Measurements from ENCODE around the gene C2orf76. TPM values are rescaled to one million over a fixed set of nuclear protein-coding genes. Genes with fewer than 3 reads are reported as not detected.

Gene C2orf76
- total RNA-seq, 1 donor from 2014 or later, result 7.5 TPM

DNA sequence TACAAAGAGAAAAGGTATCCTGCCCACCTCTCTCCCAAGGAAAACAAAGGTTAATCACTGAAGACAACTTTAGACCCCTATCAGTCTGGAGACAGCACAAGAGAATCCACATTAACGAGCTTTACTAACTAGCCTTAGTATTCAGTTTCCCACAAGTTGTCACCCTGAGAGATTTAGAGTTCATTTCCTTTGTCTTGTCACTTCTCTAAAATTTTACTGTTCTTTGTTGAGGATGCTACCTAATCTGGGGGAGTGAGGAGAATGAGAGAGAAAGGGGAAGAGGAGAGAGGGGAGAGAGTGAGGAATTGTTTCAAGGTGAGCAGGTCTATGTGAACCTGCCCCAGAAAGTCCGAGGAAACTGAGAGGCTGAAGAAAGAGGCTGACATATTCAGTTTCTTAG lies 28.4 kb downstream of the C2orf76 start:
- DNase-seq (ENCODE audit: low read depth), result no peak

DNA sequence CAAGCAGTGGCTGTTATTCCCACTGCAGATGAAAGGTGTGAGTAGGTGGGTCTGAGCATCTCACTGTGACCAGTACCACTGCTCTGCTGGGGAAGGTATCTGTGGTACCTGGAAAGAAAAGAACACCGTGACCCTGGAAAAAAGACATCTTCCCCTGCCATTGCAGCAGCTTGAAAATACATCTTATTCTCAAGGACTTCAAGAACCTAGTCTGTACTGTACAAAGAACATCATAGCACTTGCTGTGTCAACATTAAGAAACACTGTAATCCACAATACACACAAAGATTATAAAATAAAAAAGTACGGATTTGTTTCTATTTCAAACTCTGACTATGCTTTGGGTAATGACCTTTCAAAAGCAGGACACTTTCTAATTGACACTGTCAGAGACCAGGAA lies 28.9 kb downstream of the C2orf76 start:
- DNase-seq (ENCODE audit: low read depth), result no peak

DNA sequence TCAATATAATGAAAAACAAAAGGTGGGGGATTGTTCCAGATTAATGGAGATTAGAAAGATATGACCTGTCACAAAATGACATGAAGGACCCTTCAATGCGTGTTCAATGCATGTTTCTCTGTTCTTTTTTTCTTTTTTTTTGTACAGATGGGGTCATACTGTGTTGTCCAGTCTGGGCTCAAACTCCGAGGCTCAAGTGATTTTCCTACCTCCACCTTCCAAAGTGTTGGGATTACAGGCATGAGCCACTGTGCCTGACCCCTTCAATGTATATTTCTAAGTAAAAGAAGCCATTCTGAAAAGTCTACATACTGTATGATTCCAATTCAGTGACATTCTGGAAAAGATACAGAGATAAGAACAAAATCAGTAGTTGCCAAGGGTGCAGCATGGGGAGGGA lies 32.8 kb downstream of the C2orf76 start:
- DNase-seq (ENCODE audit: low read depth), result no peak

DNA sequence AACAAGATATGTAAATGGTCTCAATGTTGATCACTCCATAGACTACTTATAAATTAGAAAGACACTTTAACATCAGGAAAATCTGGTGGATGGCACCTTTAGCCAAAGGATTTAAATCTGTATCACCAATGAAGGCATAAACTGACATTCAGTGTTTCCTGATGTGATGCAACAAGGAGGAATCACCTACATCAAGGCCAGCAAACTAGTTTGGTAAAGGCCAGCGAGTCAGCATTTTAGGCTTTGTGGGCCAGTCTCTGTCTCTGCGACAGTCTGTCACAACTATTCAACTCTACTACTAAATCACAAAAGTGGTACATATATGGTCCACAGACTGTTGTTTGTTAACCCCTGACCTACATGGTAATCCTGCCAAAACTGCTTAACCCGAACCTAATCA lies 33.3 kb downstream of the C2orf76 start:
- DNase-seq (ENCODE audit: low read depth), result peak; percentile 16

DNA sequence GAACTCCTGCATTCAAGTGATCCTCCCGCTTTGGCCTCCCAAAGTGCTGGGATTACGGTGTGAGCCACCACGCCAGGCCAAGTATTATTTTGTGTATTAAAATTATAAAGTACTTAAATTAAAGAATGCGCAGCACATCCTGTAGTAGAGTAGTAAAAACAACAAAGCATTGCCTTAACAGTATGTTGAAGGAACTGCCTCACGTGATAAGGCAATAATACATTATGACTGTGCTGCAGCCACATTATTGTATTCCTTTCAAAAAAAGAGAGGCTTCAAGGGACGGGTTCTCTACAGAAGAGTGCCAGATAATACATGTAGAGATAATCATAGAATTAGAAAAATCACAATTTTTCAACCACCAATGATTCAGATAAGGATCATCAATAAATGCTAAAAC lies 33.7 kb downstream of the C2orf76 start:
- DNase-seq (ENCODE audit: low read depth), result no peak

DNA sequence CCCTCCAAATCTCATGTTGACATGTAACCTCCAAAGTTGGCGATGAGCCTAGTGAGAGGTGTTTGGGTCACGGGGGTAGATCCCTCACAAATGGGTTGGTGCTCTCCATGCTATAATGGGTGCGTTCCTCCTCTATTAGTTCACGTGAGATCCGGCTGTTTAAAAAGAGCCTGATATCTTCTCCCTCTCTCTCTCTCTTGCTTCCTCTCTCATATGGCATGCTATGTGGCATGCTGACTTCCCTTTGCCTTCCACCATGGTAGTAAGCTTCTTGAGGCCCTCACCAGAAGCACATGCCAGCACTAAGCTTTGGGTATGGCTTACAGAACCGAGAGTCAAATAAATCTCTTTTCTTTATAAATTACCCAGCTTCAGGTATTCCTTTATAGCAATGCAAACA lies 39.2 kb downstream of the C2orf76 start:
- no peak for DNase-seq (ENCODE audit: low read depth)

DNA sequence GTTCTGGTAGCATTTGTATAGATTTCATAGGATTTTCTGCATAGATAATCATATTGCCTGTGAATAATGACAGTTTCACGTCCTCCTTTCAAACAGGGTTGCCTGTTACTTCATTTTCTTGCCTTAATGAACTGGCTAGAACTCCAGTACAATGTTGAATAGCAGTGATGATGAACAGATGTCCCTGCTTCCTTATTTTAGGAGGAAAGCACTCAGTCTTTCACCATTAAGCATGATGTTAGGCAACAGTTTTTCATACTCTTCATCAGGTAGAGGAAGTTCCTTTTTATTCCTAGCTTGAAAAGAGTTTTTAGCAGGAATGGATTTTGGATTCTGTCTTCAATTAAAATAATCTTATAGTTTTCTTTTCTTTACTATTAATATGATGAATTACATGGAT lies 39.7 kb downstream of the C2orf76 start:
- no peak for DNase-seq (ENCODE audit: low read depth)

DNA sequence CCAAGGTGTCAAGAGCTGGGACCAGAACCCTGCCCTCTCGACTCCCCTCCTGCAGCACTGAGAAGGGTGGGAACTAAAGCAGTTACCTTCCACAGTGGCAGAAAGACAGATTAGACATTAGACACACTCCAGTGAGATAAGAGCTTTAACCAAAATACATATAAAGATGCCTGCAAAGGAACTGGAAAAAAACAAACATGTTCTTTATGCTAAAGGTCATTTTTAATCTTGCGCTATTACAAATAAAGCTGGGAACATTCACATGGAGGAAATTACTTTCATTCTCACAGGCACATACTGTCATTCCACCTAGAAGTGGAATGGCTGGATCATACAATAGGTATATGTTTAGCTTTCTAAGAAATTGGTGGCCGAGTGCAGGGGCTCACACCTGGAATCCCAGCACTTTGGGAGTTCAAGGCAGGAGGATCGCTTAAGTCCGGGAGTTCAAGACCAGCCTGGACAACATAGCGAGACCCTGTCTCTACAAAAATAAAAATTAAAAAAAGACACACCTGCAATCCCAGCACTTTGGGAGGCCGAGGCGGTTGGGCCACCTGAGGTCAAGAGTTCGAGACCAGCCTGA lies 41.9 kb downstream of the C2orf76 start:
- DNase-seq (ENCODE audit: low read depth), result no peak

DNA sequence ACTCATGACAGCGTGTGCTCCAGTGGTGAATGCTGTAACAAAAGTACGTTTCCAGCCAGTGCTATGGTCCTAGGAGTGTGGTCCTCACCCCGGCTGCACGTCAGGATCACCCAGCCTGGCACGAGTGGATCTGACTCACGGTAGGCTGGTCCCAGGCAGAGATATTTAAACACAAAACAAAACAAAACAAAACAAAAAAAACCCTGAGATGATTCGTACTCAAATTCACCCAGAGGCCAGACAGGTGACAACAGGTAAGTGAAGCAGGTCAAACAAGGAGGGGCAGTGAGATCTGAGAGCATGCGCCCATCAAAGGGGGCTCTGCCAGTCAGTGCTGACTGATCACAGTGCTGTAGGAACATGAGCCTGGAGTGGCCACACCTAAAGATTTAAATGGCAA lies 43.2 kb downstream of the C2orf76 start:
- no peak for DNase-seq (ENCODE audit: low read depth)

DNA sequence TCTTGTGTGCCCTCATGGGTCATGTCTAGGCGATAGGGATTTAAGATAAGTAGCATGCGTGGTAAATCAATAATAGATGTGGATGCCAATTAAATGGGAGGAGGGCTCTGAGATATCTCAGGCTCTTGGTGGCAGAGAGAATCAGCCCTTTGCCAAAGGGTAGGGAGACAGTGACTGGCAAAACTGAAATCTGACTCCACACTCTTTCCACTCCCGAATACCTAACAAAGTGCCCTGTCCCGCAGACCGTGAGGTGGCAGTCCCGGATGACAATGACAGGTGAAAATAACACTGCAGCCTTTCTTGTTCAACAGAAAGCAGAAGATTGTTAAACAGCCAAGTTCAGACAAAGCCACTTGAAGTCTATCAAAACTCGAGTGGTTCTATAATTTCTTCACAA lies 47.0 kb downstream of the C2orf76 start:
- no peak for DNase-seq (ENCODE audit: low read depth)

DNA sequence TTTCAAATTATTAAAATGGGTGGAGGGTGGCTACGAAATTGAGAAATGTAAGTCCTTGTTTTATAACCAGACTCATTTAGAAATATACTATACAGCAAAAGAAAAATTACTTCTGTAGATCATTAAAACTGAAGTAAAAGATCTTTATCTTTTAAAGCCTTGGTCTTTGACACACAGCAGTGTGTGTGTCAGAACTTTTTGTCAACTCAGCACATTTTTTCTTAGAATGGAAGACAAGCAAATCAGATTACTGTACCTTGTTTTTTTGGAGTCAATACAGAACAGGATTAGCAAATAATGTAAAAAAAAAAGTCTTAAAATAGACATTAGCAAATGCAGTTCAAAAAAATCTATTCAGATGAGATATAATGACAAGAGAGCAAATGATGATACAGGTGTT lies 49.1 kb downstream of the C2orf76 start:
- DNase-seq (ENCODE audit: low read depth), result no peak

DNA sequence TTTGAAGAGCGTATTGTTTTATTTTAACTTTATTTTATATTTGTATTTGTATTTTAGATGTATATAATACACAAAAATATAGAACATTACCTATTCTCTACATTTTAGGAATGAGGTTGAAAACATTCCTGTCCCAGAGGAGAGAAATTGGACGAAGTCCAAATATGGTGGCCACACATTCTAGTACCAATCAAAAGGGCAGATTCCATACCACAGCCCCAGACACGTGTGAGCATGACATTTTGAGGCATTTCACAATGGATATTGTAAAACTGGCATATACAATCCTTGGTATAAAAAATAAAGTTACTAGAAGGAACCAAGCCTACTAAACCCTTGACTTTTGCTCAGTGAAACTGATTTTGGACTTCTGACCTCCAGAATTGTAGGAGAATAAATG lies 50.6 kb downstream of the C2orf76 start:
- no peak for DNase-seq (ENCODE audit: low read depth)

DNA sequence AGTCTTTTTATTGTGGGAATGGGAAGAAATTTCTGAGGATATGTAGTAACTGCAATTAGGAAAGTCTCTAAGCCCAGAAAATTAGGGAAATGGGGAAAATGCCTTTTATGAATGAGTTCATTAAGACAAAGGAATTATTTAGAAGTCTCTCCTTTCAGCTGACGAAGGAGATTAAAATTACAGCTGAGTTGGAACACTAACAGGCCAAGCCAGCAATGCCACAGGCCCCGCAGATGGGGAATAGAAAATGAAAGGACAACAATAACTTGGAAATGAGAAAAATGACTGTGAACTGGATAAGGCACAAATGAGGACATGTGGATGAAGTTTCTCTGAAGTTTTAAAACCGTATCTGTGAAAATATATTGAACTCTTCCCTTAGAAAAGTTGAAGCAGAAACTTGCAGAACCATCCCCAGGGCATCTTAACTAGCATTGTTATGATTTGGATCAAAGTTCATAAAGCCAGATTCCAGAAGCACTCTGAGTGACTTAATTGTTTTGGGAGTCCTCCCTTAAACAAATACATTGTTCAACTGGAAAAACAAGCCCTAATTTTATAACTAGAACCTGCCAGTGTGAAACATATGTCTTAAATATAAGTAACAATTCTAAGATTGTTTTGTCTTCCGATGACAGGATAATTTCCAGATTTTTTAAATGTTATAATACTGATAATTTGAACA lies 51.3 kb downstream of the C2orf76 start:
- peak; percentile 2 for DNase-seq (ENCODE audit: low read depth)

DNA sequence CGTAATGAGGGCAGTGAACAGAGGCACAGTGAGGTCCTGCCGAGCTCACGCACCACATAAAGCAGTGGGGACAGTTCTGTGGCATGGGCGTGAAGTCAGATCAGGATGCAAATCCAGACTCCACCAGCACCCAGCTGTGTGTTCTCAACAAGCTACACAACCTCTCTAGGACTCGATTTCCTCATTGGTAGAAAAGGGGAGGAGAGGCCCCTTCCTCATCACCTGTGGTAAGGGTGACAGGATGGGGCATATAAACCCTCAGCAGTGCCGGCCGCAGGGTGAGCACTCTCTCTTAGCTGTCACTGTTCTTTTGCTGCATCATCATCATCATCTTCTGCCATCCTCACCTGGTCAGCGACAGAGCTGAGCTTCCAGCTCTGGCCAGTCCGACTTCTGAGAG lies 54.8 kb downstream of the C2orf76 start:
- no peak for DNase-seq (ENCODE audit: low read depth)

DNA sequence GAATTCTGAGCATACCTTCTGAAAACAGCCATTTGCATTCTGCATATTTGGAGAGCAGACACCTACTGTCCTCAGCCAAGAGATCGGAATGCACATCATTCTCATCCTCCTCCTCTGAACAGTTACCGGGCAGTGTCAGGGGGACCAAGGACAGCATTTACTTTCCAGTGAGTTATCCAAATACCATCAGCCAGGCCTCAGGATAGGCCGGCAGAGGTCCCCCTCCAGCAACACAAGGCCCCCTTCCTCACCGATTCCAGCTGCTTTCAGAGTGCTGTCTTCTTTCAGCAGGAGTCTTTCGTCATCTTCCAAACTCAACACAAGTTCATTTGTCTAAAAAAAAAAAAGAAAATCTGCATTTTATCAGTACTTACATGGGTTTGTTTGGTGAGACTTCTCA lies 55.3 kb downstream of the C2orf76 start:
- DNase-seq (ENCODE audit: low read depth), result no peak

DNA sequence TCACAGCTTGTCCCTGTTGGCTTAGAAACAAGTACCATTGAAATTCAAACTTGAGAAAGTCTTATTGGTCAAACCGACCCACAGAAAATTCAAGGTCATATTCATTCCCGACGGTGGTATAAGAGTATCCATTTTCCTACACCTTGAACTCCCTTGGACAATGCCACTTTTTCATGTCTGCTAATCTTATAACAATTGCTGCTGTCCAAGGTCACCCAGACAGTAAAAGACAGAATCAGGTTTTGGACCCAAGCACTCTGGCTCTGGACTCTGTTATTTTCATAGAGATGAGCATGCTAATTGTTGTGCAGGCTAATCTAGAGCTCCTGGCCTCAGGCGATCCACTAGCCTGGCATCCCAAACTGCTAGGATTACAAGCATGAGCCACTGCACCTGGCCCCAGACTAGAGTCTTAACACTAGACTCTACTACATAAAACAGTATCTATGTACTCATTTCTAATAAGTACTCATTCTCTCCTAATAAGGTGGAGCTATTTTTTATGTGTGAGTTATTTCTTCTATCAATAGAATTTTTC lies 57.8 kb downstream of the C2orf76 start:
- DNase-seq (ENCODE audit: low read depth), result no peak

DNA sequence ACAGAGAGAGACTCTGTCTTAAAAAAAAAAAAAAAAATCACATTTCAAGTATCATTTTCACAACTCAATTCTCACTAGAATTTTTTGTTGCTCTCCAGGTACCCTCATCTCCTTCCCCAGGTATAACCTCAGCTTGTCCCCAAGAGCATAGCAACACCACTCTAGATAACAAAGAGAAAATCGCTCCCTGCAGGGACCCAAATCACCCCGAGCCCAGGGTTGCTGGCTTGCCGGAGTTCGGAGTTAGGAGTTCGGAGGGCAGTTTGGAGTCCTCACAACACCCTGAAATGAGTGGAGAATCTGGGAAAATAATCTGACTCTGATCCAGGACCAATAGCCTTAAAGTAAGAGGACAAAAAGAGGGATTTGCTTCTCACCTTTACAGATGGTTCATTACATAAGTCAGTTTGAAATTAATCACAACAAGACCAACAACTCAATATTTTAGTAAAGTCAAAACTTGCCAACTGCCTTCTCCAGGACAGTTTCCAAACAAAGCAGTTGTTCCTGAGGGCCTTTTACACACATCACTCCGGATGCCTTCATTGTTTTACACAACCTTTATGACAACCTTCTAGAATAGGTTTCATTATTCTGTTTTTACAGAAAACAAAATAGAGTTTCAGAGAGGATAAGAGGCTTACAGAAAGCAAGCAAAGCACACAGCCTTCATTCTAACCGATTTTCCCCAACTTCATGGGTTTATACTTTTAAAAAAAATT lies 59.1 kb downstream of the C2orf76 start:
- DNase-seq (ENCODE audit: low read depth), result no peak

DNA sequence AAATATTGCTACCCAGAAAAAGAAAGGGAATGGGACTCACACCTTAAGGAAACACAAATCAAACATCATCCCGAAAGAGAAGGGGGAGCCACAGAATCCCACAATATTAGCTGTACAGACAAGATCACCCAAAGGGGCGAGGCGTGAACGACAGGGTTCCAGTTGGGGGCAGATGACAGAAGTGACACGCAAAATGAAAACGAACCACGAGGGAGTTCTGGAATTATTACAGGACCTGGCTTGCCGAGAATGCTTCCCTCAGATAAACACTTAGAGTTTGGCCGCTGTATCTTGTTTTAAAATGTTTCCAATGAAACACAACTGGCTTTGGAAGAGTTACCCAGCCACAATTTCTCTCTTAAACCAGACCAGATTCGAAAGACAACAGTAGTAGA lies 60.4 kb downstream of the C2orf76 start:
- DNase-seq (ENCODE audit: low read depth), result no peak

DNA sequence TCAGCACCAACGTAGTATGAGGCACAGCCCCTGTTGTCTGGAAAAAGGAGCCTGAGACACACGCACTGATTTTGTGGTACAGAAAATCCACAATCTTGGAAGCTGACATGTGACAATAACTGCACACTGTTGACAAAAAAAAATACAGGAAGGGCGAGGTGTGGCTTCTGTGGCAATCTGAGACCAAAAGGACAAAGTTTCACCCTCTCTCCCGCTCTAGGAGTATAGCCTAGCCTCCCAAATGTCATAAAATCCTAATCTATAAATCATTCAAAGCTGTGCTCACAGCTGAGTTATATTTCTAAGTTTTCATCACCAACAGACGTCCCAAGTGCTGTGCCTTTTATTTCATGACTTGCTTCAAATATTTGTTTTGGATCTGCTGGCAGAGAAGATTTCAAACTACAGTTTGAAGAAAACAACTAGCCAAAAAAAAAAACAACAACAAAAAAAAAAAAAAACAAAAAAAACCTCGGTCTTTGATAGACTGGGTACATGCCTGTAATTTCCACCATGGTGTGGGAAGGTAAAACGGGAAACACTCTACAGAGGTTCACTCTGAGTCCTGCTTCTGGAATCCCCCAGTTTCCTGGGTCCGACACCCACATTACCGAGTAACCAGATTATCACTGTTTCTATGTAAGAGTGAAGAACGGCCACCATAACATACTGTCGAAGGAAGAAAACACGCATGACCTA lies 61.0 kb downstream of the C2orf76 start:
- DNase-seq (ENCODE audit: low read depth), result no peak

DNA sequence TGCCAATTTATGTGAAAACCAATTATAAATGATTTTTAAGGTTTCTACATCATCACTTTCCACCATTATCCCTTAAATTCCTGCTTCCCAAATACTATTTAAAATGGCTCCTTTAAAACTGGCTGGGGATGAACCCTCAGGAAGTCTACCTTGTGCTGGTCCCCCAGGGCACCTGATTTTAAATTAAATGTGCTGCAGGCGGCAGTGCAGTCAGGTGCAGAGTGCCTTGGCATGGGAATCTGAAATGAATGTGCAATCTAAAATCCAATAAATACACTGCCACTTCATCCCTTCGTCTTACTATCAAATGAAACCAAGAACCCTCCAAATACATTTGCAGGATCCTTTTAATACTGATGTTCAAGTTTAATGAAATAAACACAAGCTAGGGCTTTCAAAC lies 61.8 kb downstream of the C2orf76 start:
- no peak for DNase-seq (ENCODE audit: low read depth)

DNA sequence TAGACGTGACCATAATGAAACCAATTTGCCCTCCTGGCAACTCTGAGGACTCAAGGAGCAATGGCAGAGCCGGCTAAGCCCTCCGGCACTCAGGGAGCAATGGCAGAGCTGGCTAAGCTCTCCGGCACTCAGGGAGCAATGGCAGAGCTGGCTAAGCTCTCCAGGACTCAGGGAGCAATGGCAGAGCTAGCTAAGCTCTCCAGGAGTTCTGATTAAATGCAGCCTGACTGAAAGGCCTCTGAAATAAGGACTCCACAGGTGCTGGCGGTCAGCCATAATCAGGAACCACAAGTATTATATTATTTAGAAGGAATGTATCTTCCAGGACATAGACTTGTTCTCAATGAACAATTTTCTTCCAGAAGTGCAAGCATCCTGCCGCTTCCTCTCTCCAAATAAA lies 65.2 kb downstream of the C2orf76 start:
- DNase-seq (ENCODE audit: low read depth), result no peak

DNA sequence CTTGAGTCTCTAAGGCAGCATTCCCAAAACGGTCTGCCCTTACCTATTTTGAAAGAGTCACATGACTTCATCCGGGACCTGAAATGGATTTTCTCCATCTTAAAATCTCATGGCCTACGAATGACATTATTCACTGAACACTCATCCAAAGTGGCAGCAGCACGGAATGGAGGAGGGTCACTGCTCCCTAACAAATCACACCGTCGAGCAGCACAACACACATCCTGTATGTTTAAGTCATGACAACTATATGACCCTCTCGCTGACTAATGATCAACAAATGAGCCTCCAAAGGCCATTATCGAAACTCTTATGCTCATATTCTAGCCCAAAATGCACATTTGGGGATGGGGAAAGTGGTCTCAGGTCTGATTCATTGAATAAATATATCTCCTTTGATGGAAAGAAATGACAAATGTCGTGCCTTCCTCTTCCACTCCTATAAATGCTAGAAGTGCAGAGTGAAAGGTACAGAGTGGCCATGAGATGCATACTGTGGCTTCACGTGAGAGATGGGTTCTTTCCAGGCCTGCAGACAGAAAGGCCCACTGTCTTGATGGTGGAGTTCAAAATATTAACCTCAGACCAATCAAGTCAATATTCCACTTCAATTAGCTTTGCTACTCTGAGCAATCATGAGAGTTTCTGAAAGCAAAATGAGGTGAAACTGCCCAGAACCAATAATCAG lies 70.8 kb downstream of the C2orf76 start:
- DNase-seq (ENCODE audit: low read depth), result no peak
